ENCODE results near the gene TAS1R3.

TAS1R3 gene

DNA sequence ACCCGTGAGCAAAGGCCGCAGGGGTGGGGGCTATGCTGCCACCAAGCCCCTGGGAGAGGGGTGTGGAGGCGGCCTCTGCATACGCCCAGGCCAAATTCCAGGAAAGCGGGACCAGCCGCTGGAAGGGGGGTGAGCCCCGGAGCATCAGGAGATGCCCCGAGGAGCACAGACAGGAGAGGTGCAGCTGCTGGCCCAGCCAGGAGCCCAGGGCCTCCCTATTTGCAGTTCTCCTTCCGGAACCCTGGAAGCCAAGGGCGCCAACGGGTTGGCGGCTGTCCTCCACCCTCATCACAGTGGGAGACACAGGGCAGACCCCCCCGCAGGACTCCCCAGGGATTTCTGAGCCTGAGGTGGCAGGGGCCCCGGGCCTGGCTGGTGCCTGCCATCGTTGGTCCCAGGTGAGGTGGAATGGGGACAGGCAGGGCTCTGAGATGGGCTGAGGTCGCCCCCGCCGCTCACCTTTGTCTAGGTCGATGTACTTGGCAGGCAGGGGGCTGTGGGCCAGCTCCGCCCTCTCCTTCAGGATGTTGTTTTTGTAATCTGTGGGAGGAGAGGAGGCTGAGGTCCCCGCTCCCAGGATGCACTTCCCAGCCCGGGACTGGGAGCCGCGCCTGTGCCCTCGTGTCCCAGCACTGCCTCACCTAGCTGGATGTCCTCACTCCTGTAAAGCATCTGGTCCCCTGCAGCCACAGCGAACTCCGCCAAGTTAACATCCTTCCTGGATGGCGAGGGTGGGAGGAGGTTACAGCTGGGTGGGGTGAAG lies 22.5 kb downstream of the TAS1R3 start:
- H3K27ac ChIP-seq = peak overlapping the region; percentile 64
- TF ChIP-seq, protein P1, sequence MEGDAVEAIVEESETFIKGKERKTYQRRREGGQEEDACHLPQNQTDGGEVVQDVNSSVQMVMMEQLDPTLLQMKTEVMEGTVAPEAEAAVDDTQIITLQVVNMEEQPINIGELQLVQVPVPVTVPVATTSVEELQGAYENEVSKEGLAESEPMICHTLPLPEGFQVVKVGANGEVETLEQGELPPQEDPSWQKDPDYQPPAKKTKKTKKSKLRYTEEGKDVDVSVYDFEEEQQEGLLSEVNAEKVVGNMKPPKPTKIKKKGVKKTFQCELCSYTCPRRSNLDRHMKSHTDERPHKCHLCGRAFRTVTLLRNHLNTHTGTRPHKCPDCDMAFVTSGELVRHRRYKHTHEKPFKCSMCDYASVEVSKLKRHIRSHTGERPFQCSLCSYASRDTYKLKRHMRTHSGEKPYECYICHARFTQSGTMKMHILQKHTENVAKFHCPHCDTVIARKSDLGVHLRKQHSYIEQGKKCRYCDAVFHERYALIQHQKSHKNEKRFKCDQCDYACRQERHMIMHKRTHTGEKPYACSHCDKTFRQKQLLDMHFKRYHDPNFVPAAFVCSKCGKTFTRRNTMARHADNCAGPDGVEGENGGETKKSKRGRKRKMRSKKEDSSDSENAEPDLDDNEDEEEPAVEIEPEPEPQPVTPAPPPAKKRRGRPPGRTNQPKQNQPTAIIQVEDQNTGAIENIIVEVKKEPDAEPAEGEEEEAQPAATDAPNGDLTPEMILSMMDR (conservative IDR thresholded peaks at IDR 0.05) = no peak

DNA sequence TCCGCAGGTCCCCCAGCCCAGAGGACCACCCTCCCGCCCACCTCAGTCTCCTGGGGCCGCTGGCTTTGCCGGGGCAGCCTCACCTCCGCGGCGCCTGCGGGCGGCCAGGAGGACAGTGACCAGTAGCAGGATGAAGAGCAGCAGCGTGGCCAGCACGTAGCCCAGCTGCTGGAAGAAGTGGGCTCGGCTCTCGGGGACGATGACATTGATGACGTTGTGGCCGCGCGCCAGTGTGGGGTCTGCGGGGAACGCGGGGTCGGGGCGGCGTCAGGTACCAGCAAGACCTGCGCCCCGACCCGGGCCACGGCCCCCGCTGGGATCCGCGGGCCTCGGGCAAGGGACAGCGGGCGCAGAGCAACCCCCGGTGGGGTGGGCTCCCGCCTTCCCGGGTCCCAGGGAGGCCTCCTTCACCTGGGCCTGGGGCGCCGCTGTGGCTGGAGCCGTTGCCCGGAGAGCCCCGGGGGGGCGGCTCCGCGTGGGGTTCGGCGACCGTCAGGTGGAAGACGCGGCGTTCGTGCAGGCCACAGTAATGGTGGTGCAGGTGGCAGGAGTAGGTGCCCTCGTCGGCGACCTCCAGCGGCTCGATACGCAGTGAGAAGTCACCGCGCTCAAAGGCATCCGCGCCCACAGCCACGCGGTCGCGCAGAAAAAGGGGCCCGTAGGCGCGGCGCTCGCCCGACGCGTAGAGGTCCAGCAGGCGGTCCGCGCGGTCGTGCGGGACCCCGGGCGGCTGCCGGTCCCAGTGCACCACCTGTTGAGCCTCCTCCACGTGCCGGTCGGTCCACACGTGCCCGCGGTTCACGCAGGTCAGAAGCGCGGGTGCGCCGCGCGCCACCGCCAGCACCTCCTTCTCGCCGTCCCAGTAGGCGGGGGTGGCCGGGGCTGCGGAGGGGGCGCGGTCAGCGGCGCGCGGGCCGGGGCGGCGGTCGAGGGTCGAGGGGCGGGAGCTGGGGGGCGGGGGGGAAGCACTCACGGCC lies 23.5 kb downstream of the TAS1R3 start:
- TF ChIP-seq, protein P1 (conservative IDR thresholded peaks at IDR 0.05) = no peak
- peak overlapping the region; percentile 64 for H3K27ac ChIP-seq

DNA sequence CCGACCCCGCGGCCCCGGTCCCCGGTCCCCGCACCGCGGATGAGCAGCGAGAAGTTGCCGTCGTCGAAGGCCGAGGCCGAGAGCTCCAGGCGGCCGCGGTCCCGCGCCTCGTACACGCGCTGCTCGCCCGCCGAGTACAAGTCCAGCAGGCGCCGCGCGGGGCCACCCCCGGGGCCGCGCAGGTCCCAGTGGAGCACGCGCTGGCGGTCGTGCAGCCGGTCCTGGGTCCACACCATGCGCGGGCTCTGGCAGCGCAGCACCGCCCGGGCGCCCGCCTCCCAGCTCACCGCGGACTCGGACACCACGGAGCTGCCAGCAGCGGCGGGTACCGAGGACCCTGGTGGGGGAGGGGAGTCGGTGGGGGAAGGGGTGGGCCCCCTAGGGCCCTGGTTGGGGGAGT lies 24.3 kb downstream of the TAS1R3 start:
- TF ChIP-seq, protein P1 (conservative IDR thresholded peaks at IDR 0.05) = no peak
- no peak overlapping the region for H3K27ac ChIP-seq

DNA sequence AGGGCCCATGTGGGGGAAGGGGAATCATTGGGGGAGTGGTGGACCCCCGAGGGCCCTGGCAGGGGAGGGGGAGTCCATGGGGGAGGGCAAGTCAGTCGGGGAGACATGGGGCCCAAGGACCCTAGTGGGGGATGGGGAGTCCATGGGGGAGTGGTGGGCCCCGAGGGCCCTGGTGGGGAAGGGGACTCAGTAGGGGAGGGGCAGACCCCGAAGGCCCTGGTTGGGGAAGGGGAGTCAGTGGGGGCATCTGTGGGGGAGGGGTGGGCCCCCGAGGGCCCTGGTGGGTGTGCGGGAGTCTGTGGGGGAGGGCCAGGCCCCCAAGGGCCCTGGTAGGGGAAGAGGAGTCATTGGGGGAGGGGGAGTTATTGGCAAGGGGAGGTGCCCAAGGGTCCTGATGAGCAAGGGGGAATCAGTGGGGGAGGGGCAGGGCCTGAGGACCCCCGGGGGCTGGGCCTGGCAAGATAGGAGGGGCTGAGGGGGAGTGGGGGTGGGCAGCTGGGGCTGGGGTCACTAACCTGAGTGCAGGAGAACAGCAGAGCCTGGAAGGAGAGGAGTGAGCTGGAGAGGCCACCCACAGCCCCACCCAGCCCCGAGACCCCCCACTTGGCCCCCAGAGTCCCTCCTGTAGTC lies 25.2 kb downstream of the TAS1R3 start:
- H3K27ac ChIP-seq = no peak overlapping the region
- TF ChIP-seq, protein P1 (conservative IDR thresholded peaks at IDR 0.05) = no peak

DNA sequence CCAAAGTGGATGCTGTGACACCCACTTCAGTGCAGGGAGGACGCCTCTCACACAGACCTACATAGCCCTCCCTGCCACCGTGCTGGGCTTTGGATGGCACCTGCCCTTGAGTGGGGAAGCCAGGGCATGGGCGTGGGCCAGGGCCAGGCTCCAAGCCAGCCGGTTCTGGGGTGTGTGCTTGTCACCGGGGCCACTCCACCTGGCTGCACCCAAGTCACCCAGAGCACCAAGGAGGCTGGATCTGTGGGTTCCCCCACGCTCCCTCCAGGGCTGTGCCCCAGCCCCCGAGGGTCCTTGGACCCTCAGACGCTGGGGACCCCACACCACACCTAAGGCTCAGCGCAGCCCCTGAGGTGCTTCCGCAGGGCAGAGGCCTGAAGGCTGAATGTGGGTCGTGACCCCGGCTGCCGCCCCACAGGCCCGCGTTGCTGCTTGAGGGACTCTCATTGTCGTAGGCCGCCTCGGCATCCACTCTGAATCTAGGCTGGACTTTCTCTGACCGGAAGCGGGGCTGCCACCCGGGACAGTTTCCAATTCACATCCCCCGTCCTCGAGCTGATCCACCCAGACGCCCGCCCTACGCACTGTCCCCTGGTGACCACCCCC lies 25.8 kb downstream of the TAS1R3 start:
- TF ChIP-seq, protein P1 (conservative IDR thresholded peaks at IDR 0.05) = no peak
- no peak overlapping the region for H3K27ac ChIP-seq

DNA sequence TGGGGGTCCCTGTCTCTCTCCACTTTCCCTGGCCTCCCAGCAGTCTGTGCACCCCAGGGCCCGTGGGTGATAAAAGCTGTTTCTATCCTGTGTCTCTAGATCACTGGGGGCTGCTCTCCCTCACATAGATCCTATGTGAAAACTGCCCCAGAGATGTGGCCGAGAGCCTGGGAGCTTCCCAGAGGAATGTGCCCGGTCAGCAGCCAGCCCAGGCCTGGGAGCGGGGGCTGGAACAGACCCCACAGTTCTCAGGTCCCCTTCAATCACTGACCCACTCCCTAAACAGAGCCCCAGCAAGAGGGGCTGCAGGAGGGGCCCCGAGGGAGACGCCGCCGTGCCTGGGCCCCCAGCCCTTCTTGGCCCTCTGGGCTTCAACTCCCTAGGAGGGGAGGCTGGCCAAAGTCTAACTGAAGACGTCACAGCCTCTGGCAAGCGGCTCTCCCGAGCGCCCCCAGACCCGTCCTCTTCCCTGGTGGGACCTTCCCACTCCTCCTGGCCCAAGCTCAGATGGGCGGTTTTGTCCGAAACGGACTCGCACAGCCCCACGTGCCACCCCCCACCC lies 26.9 kb downstream of the TAS1R3 start:
- TF ChIP-seq, protein P1 (conservative IDR thresholded peaks at IDR 0.05) = no peak
- no peak overlapping the region for H3K27ac ChIP-seq

All from VCaP (cell line).